Gastroesophageal sphincter (tissue), 4 donors: ENCODE data around the gene PDXK. TPM values are rescaled to one million over a fixed set of nuclear protein-coding genes. Genes with fewer than 3 reads are reported as not detected.

Experiments used
- ATAC-seq: fragments of 150-250 bp; one replicate; pipeline ENCODE4 v1.9.1; 2016; ENCODE audit warnings: mild to moderate bottlenecking, moderate library complexity
- H3K27ac ChIP-seq, 4 donors: fragments of 200-600 bp; sonication (generic) in 3 of 4; 1 replicate in 3 of 4; 2 replicates in 1 of 4; pipeline ENCODE4 v1.5.1; 2016 to 2019
- H3K27me3 ChIP-seq: fragments of 200-600 bp; sonication (generic); one replicate; pipeline ENCODE4 v1.5.1; 2019
- H3K36me3 ChIP-seq, 2 donors: fragments of 200-600 bp; sonication (generic); one replicate each; pipeline ENCODE4 v1.5.1; 2019; ENCODE audit warnings: control low read depth in 1 of 2
- H3K4me1 ChIP-seq, 3 donors: fragments of 200-600 bp; sonication (generic); 1 replicate in 2 of 3; 2 replicates in 1 of 3; pipeline ENCODE4 v1.5.1; 2016 to 2019; ENCODE audit warnings: control low read depth in 2 of 3
- H3K4me3 ChIP-seq, 2 donors: fragments of 200-600 bp; sonication (generic); one replicate each; pipeline ENCODE4 v1.5.1; 2019; ENCODE audit warnings: mild to moderate bottlenecking in 1 of 2, moderate library complexity in 1 of 2
- H3K9me3 ChIP-seq, 3 donors: fragments of 200-600 bp; sonication (generic); one replicate each; pipeline ENCODE4 v1.5.1; 2017 to 2019; ENCODE audit warnings: control low read depth in 2 of 3
- CTCF ChIP-seq, 4 experiments: fragments of 200-600 bp in 2 of 4; fragments of 450-650 bp in 2 of 4; sonication (generic) in 1 of 4; IDR thresholded peaks; one replicate each; pipeline ENCODE4 v1.5.1; 2017 to 2019; ENCODE audit warnings: antibody characterized with exemption in 4 of 4, mild to moderate bottlenecking in 2 of 4, moderate library complexity in 2 of 4
- EP300 ChIP-seq: sonication (generic); formaldehyde crosslinking; IDR thresholded peaks from one replicate; pipeline ENCODE4 v1.6.1; 2017; ENCODE audit warnings: antibody characterized with exemption, mild to moderate bottlenecking
- POLR2A ChIP-seq, 2 donors: fragments of 450-650 bp; IDR thresholded peaks; one replicate each; pipeline ENCODE4 v1.6.1; 2017; ENCODE audit warnings: antibody characterized with exemption in 2 of 2, mild to moderate bottlenecking in 2 of 2, moderate library complexity in 1 of 2
- POLR2AphosphoS5 ChIP-seq: sonication (generic); formaldehyde crosslinking; IDR thresholded peaks from one replicate; pipeline ENCODE4 v1.6.1; 2017; ENCODE audit warnings: antibody characterized with exemption
- WGBS, 2 donors: methylation state at CpG; one replicate each; pipeline ENCODE4 v1.1.5; 2018; ENCODE audit warnings: low coverage in 1 of 2; 5-methylcytosine and 5-hydroxymethylcytosine counted together
- total RNA-seq, 4 donors: library from RNA; depleted of rRNA; stranded (reverse); fragments of >200 nt; gene quantifications; one replicate each; pipeline ENCODE4 v1.1.0, GENCODE V29; 2016

The PDXK gene
- total RNA-seq, 4 donors from 2014 or later: 24.4 to 42.2 (median 33.0) TPM

DNA sequence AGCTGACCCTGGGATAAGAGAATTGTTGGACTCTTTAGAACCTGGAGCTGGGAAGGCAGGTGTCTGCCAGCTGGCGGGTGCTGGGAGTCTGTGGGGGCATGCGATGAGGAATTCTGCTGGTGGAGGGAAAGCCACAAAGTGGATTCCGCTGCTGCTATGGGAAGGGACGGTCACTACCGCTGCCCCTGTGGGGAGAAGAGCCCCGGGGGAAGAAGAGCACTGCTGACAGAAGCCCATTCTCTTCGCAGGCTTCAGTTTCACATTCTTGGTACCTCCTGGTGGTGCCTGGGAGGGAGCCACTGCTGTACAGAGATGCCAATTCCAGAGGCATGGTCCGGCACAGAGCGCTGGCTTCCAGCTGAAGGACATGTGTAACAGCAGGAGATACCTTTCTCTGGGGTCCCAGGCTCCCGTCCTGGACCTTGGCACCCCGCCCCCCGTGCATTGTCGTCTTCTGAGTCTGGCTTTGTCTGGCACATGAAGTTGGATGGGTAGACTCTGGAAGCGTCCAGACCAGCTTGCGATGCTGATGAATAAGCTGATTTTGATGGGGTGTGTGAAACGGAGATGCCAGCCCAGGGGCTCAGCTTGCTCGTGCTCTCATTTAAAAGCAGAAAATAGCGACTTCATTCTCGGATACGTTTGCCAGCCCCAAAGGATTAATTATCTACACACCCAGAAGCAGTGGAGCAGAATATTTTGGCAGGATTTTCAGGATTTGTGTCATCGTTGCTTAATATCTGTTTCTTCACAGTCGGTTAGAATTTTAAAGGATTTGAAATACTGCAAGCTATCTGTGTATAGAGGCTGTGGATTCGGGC is 13.2 kb downstream of the PDXK start:
- H3K27me3 ChIP-seq: no peaks in the 10 kb centered on the region
- WGBS, 2 donors: 19 to 47% methylated on average over 8 to 10 of the region's 23 CpGs
- H3K4me1 ChIP-seq: peaks cover 3 to 81% (median 42%) of the 10 kb centered on the region in 3 donors
- ATAC-seq: no peak
- peaks cover 0 to 21% of the 10 kb centered on the region in 2 donors for H3K36me3 ChIP-seq
- no peaks in the 10 kb centered on the region for H3K9me3 ChIP-seq
- peak overlapping the region in 3 of 4 donors; percentile 66 to 78 (median 77) for H3K27ac ChIP-seq
- peak; percentile 56 for TF ChIP-seq POLR2AphosphoS5
- TF ChIP-seq CTCF (IDR thresholded peaks at IDR 0.05): peak in 1 of 4 experiments; percentile 3
- TF ChIP-seq EP300: no peak
- H3K4me3 ChIP-seq: no peak overlapping the region

DNA sequence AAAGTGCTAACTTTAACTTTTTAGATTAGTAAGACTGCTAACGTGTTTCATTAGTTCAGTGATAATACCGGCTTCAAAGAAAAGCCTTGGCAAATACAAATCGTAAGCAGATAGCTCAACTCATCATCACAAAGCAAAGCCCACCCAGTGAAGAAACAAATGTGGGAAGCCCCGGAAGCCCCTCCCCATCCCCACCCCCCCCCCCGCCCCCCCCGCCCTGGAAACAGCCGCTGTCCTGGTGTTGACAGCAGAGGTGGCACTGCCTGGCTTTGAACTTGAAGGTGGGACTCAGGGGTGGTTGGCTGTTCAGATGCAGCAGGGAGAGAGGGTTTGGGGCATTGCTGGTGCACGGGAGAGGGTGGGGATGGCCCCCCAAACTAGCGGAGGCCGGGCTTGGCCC is 14.1 kb downstream of the PDXK start:
- peaks cover 0 to 72% (median 32%) of the 10 kb centered on the region in 3 donors for H3K4me1 ChIP-seq
- ATAC-seq: no peak
- H3K9me3 ChIP-seq: no peaks in the 10 kb centered on the region
- H3K4me3 ChIP-seq: no peak overlapping the region
- H3K27me3 ChIP-seq: no peaks in the 10 kb centered on the region
- no peak for TF ChIP-seq CTCF (IDR thresholded peaks at IDR 0.05)
- no peak for TF ChIP-seq POLR2A (IDR thresholded peaks at IDR 0.05)
- no peak for TF ChIP-seq POLR2AphosphoS5
- TF ChIP-seq EP300: no peak
- peak overlapping the region in 3 of 4 donors; percentile 66 to 78 (median 77) for H3K27ac ChIP-seq
- 40 to 49% methylated on average over 1 to 3 of the region's 10 CpGs for WGBS, 2 donors
- peaks cover 0 to 31% of the 10 kb centered on the region in 2 donors for H3K36me3 ChIP-seq

DNA sequence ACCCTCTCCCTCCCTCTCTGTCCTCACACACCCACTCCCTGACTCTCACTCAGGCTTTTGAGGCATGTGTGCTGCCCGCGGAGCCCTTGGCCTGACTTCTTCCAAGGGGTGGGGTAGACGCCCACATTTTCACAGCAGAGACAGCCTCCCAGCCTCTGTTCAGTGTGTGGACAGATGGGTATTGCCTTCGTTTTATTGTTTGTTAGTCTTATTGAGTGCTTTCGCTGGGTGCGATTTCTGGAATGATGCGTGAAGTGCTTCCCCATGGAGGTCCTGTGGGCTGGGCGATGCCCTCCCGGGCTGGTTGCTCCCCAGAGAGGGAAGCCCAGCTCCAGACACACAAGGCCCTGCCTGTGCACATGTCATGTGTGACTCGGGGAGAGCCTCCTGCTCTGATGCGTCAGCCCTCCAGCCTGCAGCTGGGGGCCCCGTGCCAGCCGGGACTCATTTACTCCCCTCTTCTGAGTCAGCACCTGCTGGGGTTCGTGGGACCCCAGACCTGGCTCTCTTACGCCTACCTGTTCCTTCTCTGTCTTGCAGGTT is 14.7 kb downstream of the PDXK start:
- TF ChIP-seq CTCF (IDR thresholded peaks at IDR 0.05) (no peak), POLR2A (IDR thresholded peaks at IDR 0.05) (no peak), EP300 (no peak), POLR2AphosphoS5 (no peak)
- peaks cover 0 to 66% (median 30%) of the 10 kb centered on the region in 3 donors for H3K4me1 ChIP-seq
- no peaks in the 10 kb centered on the region for H3K9me3 ChIP-seq
- WGBS, 2 donors: 9 to 15% methylated on average over 2 to 4 of the region's 15 CpGs
- peak overlapping the region in 3 of 4 donors; percentile 66 to 78 (median 77) for H3K27ac ChIP-seq
- no peak for ATAC-seq
- no peaks in the 10 kb centered on the region for H3K27me3 ChIP-seq
- H3K36me3 ChIP-seq: peaks cover 0 to 34% of the 10 kb centered on the region in 2 donors
- H3K4me3 ChIP-seq: no peak overlapping the region

- Histone ChIP-seq H3K27me3 (no peaks in the 10 kb centered on the region), H3K4me3 (no peak overlapping the region), H3K36me3 (peaks cover 0 to 34% of the 10 kb centered on the region in 2 donors), H3K4me1 (peaks cover 0 to 59% (median 24%) of the 10 kb centered on the region in 3 donors), H3K27ac (peak overlapping the region in 3 of 4 donors; percentile 14 to 77 (median 48)), H3K9me3 (no peaks in the 10 kb centered on the region)
- TF ChIP-seq EP300 (no peak), POLR2A (IDR thresholded peaks at IDR 0.05) (no peak), POLR2AphosphoS5 (no peak), CTCF (IDR thresholded peaks at IDR 0.05) (no peak)
- ATAC-seq: peak; percentile 6
- WGBS, 2 donors: 90% methylated on average over 2 of the region's 25 CpGs; no CpG with 5 or more reads in 1 of the 2 donors
Measured at GRCh38 chr21:43734131-43734927, 15.4 kb downstream of the PDXK start.
